ENCODE measurements around the gene MTERF2. TPM values are rescaled to one million over a fixed set of nuclear protein-coding genes. Genes with fewer than 3 reads are reported as not detected.

MTERF2 gene
- total RNA-seq, 1 experiment from 2014 or later = 10.9 TPM

DNA sequence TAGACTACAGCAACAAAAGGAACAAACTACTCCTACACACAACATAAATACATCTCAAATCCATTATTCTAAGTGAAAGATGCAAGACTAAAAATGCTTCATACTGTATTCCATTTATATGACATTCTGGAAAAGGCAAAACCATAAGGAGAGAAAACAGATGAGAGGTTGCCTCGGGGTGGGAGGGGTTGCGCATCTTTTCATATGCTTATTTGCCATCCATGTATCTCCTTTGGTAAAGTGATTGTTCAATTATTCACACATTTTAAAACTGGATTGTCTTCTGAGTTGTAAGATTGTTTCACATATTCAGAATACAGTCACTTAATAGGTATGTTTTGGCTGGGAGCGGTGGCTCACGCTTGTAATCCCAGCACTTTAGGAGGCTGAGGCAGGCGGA, 36.4 kb downstream of the MTERF2 start:
- POLR2A ChIA-PET = interaction anchor here (0.6 kb wide), 1 partner anchor 194 kb away, joined by 4 read pairs; no protein-coding TSS in a partner anchor
- no peak overlapping the region for H3K27ac ChIP-seq (ENCODE audit: low read length)
- intact Hi-C loops (cut with micrococcal nuclease; ENCODE audit: unreplicated experiment) (no loop called here), in situ Hi-C loops (cut with HindIII; ENCODE audit: low pct_unique_long_range_greater_than_20kb, low sequenced_read_pairs) (no loop called here)
- DNase-seq (ENCODE audit: low read depth, low spot score) = no peak
- H3K36me3 ChIP-seq (ENCODE audit: control insufficient read depth, insufficient read depth, low read length) = no peaks in the 10 kb centered on the region
- H3K4me3 ChIP-seq (ENCODE audit: low read depth in 2 of 2, low read length in 2 of 2) = no peak overlapping the region
- ATAC-seq = no peak
- H3K27me3 ChIP-seq (ENCODE audit: control insufficient read depth, insufficient read depth, low read length) = no peaks in the 10 kb centered on the region
- H3K9me3 ChIP-seq (ENCODE audit: control insufficient read depth, insufficient read depth, low read depth, low read length) = peaks cover 1% of the 10 kb centered on the region; the same call in 1 of the 2 replicates
- CTCF ChIA-PET = no interaction called here
- TF ChIP-seq SIN3A (IDR thresholded peaks at IDR 0.05; ENCODE audit: borderline replicate concordance, insufficient read depth, low read depth, low read length) (no peak), POLR2AphosphoS5 (IDR thresholded peaks at IDR 0.05; ENCODE audit: low read depth, low read length) (no peak), TCF7L2 (IDR thresholded peaks at IDR 0.05; ENCODE audit: low read depth, low read length) (no peak)
- TF ChIP-seq, protein P1, sequence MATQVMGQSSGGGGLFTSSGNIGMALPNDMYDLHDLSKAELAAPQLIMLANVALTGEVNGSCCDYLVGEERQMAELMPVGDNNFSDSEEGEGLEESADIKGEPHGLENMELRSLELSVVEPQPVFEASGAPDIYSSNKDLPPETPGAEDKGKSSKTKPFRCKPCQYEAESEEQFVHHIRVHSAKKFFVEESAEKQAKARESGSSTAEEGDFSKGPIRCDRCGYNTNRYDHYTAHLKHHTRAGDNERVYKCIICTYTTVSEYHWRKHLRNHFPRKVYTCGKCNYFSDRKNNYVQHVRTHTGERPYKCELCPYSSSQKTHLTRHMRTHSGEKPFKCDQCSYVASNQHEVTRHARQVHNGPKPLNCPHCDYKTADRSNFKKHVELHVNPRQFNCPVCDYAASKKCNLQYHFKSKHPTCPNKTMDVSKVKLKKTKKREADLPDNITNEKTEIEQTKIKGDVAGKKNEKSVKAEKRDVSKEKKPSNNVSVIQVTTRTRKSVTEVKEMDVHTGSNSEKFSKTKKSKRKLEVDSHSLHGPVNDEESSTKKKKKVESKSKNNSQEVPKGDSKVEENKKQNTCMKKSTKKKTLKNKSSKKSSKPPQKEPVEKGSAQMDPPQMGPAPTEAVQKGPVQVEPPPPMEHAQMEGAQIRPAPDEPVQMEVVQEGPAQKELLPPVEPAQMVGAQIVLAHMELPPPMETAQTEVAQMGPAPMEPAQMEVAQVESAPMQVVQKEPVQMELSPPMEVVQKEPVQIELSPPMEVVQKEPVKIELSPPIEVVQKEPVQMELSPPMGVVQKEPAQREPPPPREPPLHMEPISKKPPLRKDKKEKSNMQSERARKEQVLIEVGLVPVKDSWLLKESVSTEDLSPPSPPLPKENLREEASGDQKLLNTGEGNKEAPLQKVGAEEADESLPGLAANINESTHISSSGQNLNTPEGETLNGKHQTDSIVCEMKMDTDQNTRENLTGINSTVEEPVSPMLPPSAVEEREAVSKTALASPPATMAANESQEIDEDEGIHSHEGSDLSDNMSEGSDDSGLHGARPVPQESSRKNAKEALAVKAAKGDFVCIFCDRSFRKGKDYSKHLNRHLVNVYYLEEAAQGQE (IDR thresholded peaks at IDR 0.05; ENCODE audit: insufficient read depth in 1 of 2, low read depth in 2 of 2, low read length in 1 of 2) = no peak
- TF ChIP-seq, protein P2, sequence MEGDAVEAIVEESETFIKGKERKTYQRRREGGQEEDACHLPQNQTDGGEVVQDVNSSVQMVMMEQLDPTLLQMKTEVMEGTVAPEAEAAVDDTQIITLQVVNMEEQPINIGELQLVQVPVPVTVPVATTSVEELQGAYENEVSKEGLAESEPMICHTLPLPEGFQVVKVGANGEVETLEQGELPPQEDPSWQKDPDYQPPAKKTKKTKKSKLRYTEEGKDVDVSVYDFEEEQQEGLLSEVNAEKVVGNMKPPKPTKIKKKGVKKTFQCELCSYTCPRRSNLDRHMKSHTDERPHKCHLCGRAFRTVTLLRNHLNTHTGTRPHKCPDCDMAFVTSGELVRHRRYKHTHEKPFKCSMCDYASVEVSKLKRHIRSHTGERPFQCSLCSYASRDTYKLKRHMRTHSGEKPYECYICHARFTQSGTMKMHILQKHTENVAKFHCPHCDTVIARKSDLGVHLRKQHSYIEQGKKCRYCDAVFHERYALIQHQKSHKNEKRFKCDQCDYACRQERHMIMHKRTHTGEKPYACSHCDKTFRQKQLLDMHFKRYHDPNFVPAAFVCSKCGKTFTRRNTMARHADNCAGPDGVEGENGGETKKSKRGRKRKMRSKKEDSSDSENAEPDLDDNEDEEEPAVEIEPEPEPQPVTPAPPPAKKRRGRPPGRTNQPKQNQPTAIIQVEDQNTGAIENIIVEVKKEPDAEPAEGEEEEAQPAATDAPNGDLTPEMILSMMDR (IDR thresholded peaks at IDR 0.05) = no peak
- no TSS peak for BruUV-seq (replicated peaks)
- peaks cover 14% of the 10 kb centered on the region; the same call in 1 of the 2 replicates for H3K4me1 ChIP-seq (ENCODE audit: control insufficient read depth, insufficient read depth, low read length)

DNA sequence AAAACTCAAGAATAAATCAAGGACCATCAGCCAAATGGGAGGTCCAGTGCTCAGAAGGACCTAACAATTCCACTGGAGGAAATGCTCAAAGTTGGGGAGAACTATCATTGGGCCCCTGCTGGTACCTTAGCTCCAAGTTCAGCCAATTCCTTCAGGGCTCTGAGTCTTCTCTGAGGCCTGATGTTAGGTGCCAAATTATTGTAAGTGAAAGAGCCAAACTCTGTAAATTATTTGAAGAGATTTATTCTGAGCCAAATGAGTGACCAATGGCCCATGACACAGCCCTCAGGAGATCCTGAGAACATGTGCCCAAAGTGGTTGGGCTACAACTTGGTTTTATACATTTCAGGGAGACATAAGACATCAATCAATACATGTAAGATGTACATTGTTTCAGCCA, 39.5 kb downstream of the MTERF2 start:
- ATAC-seq (no peak), DNase-seq (ENCODE audit: low read depth, low spot score) (no peak)
- Histone ChIP-seq H3K36me3 (ENCODE audit: control insufficient read depth, insufficient read depth, low read length) (no peaks in the 10 kb centered on the region), H3K4me1 (ENCODE audit: control insufficient read depth, insufficient read depth, low read length) (no peaks in the 10 kb centered on the region), H3K27ac (ENCODE audit: low read length) (no peak overlapping the region), H3K27me3 (ENCODE audit: control insufficient read depth, insufficient read depth, low read length) (no peaks in the 10 kb centered on the region), H3K9me3 (ENCODE audit: control insufficient read depth, insufficient read depth, low read depth, low read length) (peaks cover 14% of the 10 kb centered on the region; the same call in 1 of the 2 replicates), H3K4me3 (ENCODE audit: low read depth in 2 of 2, low read length in 2 of 2) (no peak overlapping the region)
- BruUV-seq (replicated peaks) = no TSS peak
- ChIA-PET CTCF (no interaction called here), POLR2A (no interaction called here)
- in situ Hi-C loops (cut with HindIII; ENCODE audit: low pct_unique_long_range_greater_than_20kb, low sequenced_read_pairs) (no loop called here), intact Hi-C loops (cut with micrococcal nuclease; ENCODE audit: unreplicated experiment) (no loop called here)
- TF ChIP-seq, protein P1 (IDR thresholded peaks at IDR 0.05; ENCODE audit: insufficient read depth in 1 of 2, low read depth in 2 of 2, low read length in 1 of 2) = no peak
- TF ChIP-seq POLR2AphosphoS5 (IDR thresholded peaks at IDR 0.05; ENCODE audit: low read depth, low read length) (no peak), TCF7L2 (IDR thresholded peaks at IDR 0.05; ENCODE audit: low read depth, low read length) (no peak), SIN3A (IDR thresholded peaks at IDR 0.05; ENCODE audit: borderline replicate concordance, insufficient read depth, low read depth, low read length) (no peak)
- TF ChIP-seq, protein P2 (IDR thresholded peaks at IDR 0.05) = no peak
